HG03108 (cell line): Measurements from ENCODE around the gene EDN1.
A peak's percentile ranks its signal among the peaks of the same experiment; 100 is the strongest.

Source experiments
- ATAC-seq: cut with Tn5 transposase; IDR thresholded peaks from one replicate; pipeline ENCODE4 v1.9.1; 2021; ENCODE audit warnings: moderate library complexity; ENCODE audit not compliant: unreplicated experiment

The EDN1 gene

GRCh38 chr6:12289933-12290820, at the start of gene EDN1:
TSS of gene EDN1 (plus strand) at chr6:12290361. CDS start at chr6:12290630, 269 bp downstream.
- ATAC-seq, result peak; percentile 81

- ATAC-seq, result no peak
Observed at GRCh38 chr6:12241493-12242175, 48.5 kb upstream of the EDN1 start.

- no peak for ATAC-seq
Observed at GRCh38 chr6:12243169-12243568, 47.0 kb upstream of the EDN1 start.

GRCh38 chr6:12245360-12245759, 44.8 kb upstream of the EDN1 start:
- ATAC-seq, result no peak

- ATAC-seq, result no peak
Observed at GRCh38 chr6:12245763-12246718, 44.1 kb upstream of the EDN1 start.

- ATAC-seq, result no peak
Observed at GRCh38 chr6:12246900-12247299, 43.3 kb upstream of the EDN1 start.

- no peak for ATAC-seq
Observed at GRCh38 chr6:12249541-12250382, 40.4 kb upstream of the EDN1 start.

GRCh38 chr6:12250383-12250770, 39.8 kb upstream of the EDN1 start:
- no peak for ATAC-seq

- no peak for ATAC-seq
Observed at GRCh38 chr6:12254210-12254609, 36.0 kb upstream of the EDN1 start.

- no peak for ATAC-seq
Observed at GRCh38 chr6:12258191-12258590, 32.0 kb upstream of the EDN1 start.

GRCh38 chr6:12258591-12259075, 31.5 kb upstream of the EDN1 start:
- ATAC-seq, result no peak

GRCh38 chr6:12260458-12261093, 29.6 kb upstream of the EDN1 start:
- ATAC-seq, result no peak

- no peak for ATAC-seq
Observed at GRCh38 chr6:12261502-12261901, 28.7 kb upstream of the EDN1 start.

GRCh38 chr6:12262236-12263061, 27.7 kb upstream of the EDN1 start:
- no peak for ATAC-seq

- no peak for ATAC-seq
Observed at GRCh38 chr6:12263403-12263802, 26.8 kb upstream of the EDN1 start.

GRCh38 chr6:12264671-12265070, 25.5 kb upstream of the EDN1 start:
- ATAC-seq, result no peak

- no peak for ATAC-seq
Observed at GRCh38 chr6:12265296-12265695, 24.9 kb upstream of the EDN1 start.

GRCh38 chr6:12265791-12266190, 24.4 kb upstream of the EDN1 start:
- no peak for ATAC-seq

GRCh38 chr6:12266571-12266970, 23.6 kb upstream of the EDN1 start:
- ATAC-seq, result no peak
